EH (cell line): ENCODE measurements around the gene ZNF346.
"Not testable (repeated sequence)": the region's sequence is repeated elsewhere in the genome, so short reads cannot be mapped to it uniquely, and the experiment has no call there.

Experiments
- DNase-seq: peaks from one replicate; pipeline ENCODE4 v3.0.0-alpha.2; 2015; ENCODE audit warnings: low read depth

ZNF346 gene

DNA sequence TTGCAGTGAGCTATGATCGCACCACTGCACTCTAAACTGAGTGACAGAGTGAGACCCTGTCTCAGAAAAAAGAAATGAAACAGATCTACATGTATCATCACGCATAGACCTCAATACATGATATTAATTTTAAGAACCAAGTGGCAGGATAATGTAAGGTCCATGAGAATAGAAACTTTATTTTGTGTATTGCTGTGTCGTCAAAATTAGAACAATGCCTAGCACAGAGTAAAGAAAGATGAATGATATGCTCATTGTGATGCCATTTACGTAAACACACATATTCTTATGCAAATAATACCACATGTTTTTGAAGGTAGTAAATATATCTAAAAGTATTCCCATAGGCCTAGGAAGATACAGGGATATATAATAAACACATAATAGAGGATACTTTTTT, 12.3 kb upstream of the ZNF346 start:
- no peak for DNase-seq

DNA sequence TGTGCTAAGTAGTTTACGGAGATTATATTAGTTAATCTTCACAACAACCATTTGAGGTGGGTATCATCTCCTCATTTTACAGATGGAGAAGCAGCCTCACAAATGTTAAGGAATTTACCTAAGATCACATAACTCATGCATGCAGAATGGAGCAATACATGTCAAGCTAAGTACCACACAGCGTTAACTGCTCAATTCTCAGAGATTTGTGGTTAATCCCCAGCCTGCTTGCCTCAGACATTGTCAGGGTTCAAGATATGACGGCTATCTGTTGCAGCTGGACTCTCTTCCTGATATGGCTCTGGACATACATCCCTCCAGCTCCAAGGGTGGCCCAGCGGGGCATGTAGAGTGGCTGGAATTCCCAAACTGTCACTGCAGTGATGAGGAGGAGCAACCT, 7.3 kb upstream of the ZNF346 start:
- DNase-seq, result no peak

DNA sequence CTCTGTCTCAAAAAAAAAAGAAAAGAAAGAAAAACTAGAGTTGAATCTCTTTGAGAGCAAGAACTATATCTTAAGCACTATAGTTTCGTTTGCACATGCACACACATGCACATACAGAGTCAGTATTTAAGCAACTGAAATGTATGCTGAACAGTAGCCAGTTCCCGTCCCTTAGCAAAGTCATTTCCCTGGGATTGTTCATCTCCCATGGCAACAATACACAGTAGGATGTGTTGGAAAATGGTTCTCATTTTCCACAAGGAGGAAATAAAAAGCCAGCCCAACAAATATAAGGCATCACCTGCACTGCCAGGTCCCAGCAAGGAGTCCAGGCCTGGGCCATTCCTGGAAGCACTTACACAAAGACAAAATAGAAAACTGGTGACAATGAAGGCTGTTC, 4.2 kb upstream of the ZNF346 start:
- no peak for DNase-seq

DNA sequence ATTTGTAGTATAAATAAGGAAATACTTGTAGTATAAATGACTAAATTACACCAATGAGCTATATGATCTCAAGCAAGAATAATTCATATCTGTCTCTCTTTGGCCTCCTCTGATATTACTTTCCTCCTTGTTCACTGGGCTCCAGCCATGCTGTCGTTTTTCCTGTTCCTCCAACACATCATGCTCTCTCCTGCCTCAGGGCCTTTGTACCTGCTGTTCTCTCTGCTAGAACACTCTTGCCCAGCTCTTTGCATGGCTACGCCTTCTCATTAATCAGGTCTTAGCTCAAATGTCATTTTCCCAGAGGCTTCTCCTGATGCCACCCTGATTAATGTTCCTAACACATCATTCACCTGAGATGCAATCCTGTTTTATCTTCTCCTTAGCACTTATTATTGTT, 2.5 kb upstream of the ZNF346 start:
- DNase-seq, result no peak

DNA sequence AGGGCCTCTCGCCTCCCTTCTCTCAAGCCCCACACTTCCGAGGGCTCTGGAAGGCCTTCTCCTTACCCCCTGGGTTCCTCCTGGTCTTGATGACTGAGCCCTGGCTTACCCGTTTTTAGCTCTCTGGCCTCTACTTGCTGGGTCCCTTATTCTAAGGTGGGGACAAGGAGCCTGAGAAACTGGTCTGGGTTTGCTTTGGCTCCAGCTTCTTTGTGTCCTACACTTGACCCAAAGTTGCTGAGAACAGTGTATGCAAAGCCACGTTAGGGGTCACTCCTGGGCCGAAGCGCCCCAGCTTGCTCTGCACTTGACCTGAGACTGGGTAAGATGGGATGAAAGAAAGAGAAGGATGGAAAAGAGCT, 788 bp downstream of the ZNF346 start:
- DNase-seq, result peak; percentile 24

DNA sequence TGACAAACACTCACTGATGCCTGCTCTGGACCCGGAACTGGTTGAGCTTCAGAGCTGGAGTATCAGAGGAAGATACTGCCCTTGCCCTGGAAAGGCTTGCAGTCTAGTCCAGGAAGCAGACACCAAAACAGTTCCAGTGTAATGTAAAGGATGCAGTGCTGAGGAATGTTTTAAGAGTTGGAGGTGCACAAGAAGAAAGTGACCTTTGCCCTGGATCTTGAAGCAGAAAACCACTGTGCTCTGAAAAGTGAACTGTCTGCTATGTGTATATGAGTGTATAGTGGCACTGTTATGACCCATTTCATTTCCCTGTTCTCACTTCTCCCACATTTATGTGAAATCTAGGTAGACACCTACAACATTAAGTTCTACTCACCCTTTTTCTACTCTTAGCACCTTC, 2.1 kb downstream of the ZNF346 start:
- no peak for DNase-seq

DNA sequence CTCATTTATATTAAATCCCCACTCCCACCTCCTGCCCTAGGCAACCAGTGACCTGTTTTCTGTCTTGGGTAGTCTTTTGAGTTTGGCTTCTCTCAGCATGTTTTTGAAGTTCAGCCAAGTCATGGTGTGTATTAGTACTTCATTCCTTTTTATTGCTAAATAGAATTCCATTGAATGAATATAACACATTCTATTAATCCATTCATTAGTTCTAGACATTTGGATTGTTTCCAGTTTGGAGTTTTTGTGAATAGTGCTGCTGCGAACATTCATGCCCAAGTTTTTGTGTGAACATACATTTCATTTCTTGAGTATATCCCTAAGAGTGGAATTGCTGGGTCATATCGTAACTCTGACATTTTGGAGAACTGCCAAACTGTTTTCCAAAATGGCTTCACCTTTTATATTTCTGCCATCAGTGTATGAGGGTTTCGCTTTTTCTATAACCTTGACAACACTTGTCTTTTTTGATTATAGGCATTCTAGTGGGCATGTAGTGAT, 2.7 kb downstream of the ZNF346 start:
- DNase-seq, result peak; percentile 37

DNA sequence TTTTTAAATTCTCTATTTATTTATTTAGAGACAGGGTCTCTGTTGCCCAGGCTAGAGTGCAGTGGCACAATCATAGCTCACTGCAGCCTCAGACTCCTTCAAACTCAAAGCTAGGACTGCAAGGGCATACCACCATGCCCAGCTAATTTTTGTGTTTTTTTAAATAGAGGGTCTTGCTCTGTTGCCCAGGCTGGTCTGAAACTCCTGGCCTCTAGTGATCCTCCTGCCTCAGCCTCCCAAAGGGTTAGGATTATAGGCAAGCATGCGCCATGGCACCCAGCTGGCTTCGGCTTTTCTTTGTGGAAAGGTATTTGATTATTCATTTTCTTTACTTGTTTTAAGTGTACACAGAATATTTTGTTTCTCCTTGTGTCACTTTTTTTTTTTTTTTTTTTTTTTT, 5.2 kb downstream of the ZNF346 start:
- DNase-seq, result no peak

DNA sequence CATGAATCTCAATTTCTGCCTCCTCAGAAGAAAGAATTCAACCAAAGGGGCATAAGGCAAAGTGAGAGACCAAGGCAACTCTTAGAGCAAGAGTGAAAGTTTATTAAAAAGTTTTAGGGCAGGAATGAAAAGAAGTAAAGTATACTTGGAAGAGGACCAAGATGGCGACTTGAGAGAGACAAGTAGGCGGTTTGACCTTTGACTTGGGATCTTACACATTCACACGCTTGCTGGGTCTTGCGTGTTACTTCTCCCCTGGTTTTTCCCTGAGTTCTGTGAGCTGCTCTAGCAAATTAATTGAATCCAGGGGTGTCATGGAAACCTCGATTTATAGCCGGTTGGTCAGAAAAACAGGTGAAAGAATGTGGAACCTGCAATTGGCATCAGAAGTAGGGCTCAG, 7.0 kb downstream of the ZNF346 start:
- no peak for DNase-seq

DNA sequence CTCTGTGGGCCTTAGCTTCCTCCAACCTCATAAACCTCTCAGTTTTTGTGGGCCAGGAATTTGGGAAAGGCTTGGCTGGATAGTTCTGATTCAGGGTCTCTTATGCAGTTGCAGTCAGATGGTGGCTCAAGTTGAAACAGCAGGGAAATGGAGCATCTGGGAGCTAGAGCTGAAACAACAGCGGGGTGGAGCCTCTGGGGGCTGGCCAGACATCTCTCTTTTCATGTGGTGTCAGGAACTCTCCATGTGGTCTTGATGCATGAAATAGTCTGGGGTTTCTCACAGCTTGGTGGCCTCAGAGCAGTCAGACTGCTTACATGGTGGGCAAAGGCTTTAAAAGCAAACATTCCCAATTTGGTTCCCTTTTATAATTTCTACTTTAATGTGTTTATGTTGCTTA, 13.5 kb downstream of the ZNF346 start:
- peak; percentile 21 for DNase-seq

DNA sequence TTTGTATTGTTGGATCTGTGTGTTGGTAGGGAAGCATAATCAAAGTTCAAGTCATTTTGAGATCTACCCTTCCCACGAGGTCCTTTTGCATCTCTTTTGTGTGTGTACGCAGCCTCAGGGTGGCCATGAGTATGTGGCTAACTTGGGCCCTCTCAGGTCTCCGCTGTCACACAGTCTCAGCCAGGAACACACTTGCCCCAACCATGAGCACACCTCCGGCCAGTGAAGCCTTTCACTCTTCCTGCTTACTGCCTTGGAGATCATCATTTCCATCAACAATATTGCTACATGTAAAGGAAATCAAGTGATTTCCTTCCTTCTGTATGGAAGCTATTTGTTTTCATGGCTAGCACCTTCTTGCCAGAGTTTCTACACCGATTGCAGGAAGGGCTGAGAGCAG, 13.9 kb downstream of the ZNF346 start:
- no peak for DNase-seq

DNA sequence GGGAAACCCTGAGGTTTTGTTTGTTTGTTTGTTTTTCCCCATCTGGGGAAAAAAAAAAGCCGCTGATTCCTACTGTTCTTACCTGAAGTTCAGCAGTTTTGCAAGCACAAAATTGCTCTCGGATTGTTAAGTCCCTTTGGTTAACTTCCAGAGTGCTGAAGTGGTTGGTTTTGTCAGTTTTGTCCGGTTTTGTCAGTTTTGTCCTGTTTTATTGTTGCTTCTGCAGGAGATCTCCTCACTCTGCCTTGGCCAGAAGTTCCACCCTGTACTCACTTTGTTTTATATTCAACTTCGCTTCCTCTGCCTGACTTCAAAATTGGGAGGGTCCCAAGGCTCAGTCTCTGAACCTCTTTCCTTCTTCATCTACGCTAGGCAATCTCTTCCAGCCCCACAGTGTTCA, 14.4 kb downstream of the ZNF346 start:
- no peak for DNase-seq

DNA sequence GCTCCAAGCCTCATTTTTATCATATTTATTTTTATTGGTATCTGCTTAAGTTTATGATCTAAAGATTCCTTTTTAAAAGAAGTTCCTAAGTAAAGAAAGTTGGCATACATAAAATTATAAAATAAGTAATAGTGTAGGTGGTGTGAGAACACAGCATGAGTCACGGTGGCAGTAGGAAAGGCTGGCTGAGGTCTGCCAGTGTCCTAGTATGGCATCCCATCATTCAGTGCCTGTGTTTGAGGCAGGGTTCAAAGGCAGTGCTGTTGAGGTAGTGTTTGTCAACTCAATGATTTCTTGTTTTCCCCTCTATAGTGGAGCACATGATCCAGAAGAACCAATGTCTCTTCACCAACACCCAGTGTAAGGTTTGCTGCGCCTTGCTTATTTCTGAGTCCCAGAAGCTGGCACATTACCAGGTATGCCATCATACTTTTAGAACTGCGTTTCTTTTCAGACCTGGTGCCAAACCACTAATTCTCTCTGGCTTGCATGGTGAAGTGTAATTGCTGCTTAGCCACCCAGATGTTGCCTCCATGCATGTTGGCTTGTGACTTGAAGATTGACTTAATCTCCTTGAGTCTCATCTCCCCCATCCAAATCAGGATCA, 18.4 kb downstream of the ZNF346 start:
- peak; percentile 52 for DNase-seq

DNA sequence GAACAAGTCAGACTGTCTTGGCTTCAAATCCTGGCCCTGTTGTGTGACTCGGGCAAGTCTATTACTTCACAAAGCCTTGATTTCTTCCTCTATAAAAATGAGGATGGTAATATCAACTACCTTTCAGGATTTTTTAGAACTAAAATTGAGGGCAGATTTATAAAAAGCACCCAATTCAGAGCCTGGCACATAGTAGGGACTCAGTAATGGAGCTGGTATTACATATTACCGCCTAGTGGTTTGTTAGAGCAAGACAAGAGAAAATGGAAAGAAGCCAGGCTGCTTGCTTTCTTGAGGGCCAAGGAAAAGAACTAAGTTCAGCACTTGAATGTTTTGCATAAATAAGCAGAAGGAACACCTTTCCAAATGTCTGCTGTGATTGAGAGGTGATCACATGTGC, 19.4 kb downstream of the ZNF346 start:
- DNase-seq, result no peak

DNA sequence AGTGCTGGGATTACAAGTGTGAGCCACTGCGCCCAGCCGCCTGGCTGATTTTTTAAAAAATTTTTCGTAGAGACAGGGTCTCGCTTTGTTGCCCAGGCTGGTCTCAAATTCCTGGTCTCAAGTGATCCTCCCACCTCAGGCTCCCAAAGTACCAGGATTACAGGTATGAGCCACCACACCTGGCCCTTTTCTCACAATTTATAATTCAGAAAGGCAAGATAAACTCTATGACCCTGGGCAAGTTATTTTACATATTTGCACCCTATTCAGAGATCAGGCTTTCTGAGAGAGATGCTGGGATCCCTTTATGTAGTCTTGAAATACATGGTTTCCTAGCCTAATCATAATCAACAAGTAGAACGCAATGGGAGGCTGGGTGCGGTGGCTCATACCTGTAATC, 20.6 kb downstream of the ZNF346 start:
- no peak for DNase-seq

DNA sequence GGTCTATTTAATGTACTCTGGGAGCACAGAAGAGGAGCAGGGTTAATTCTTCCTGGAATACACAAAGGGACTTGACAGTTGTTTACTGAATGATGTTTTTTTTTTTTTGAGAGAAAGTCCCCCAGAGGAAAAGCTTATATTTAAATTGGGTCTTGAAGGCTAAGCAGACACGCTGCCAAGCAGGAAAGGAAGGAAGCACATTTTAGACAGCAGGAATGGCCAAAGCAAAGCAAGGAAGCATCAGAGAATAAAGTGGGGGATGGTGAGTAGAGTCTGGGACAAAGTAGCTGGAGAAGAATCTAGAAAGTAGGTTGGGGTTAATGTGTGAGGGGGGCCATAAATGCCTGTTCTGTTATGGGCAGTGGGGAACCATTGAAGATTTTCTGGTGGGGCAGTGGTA, 21.5 kb downstream of the ZNF346 start:
- no peak for DNase-seq

DNA sequence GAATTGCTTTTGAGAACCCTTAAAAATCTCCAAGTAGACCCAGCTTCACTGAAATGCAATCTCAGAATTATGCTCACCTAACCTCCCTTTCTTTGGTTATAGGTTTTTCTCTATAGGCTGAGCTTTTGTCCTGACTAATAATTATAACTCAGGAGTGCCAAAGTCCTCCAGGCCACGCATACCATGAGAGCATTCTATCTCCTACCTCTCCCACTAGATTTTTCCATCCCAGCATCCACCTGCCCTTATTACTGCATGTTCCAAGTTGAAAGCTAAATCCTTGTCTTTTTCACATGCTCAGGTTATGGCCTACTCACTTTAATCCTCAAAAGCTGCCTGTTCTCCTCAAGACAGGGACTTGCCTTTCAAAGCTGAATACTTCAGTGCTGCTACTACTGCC, 22.1 kb downstream of the ZNF346 start:
- DNase-seq, result no peak

DNA sequence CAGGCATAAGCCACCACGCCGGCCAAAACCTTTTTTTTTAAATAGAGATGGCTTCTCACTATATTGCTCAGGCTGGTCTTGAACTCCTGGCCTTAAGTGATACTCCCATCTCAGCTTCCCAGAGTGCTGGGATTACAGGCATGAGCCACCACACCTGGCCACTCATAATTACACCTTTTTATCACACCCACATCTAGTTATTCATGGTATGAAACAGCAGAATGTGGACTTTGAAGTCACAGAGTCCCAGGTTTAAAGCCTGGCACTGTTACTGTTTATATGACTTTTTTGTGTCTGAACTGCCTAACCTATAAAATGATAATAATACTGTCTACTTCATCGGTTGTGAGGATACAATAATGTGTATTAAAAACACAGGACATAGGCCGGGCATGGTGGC, 23.1 kb downstream of the ZNF346 start:
- no peak for DNase-seq

DNA sequence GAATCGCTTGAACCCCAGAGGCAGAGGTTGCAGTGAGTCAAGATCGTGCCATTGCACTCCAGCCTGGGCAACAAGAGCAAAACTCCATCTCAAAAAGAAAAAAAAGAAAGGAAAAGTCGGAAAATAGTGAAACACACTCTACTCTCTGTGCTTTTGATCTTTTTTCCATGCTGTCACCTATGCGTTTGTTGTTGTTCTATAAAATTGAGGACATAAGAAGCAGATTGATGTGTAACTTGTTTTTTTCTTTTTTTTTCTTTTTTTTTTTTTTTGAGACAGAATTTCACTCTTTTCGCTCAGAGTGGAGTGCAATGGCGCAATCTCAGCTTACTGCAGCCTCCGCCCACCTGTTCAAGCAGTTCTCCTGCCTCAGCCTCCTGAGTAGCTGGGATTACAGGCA, 26.0 kb downstream of the ZNF346 start:
- not testable (repeated sequence) for DNase-seq

DNA sequence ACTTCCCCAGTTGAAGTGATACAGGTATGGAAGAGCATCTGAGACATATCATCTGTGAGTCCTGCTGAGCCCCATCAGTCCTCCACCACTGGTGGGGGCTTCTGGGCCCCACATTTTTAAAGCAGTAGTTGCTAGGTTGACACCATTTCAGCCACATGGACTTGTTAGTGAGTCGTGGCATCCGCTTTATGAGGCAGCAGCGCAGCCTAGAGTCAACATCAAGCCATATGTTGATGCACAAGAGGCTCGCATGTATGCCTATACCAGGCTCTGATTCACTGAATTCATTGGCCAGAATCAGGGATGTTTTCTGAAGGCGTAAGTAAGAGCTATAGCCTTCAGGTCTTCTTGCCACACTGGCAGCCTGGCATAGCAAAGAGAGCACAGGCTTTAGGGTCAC, 26.8 kb downstream of the ZNF346 start:
- no peak for DNase-seq

DNA sequence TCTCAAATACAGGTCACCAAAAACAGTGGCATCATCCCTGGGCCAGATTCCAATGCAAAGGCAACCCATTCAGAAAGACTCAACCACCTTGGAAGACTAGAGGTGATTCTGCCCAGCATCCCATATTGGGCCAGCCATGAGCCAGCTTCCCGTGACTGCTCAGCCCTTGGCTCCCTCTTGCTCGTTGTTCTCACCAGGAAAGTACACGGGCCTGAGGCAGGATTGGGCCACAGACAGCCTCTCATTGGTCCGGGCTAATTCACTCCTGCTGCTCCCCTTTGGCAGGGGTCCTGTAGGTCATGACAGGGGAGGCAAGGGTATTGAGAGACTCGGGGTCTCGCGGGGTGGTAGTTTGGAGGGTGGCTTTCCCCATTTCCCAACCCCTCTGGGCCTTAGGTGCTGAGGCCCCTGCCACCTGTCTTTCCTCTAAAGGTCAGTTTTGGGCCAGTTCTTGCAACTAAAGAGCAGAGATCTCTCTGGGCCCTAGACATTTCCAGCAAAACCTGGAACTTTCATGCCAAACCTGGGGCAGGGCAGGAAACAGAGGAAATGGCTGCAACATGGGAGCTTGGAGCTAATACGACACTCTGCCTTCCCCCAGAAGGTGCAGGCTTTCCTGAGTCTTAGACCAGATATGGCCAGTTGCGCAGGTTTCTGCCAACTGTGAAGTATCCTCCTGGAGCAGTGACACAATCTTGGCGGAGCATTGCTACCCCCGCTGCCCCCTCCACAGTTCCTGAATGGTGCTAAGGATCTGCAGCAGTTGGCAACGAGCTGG, 42.2 kb downstream of the ZNF346 start:
- DNase-seq, result no peak

DNA sequence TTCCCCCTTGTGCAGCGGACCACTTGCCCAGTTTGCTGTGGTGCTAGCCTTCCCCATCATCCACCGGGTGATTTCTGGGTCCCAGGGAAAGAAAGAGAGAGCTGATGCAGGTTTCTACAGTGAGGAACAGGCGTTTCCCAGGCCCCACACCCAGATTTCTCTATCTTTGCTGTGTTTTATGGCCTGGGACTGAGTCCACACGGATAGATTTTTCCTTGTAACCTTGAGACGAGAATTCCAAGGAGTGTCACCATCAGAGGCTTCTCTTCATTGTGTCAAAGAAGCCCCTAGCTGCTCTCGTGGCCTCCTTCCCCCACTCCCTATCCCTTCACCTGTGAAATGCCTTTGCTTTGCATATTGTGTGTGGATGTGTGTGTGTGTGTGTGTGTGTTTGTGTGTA, 43.0 kb downstream of the ZNF346 start:
- no peak for DNase-seq

DNA sequence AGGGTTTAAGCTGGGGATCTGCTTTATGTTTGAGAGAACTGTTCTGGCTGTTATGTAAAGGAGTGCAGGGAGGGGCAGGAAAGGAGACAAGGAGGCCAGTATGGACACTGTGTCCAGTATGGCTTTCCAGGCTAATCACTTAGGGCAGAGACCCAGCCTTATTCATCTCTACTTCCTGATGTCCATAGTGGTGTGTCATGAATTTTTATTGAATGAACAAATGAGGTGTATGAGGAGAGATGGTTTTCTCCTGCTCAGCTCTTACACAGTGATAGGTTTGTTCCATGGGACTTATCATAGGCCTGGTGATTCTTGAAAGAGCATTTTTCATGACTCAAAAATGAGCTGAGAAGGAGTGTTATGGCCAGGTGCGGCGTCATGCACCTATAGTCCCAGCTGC, 43.7 kb downstream of the ZNF346 start:
- peak; percentile 19 for DNase-seq

DNA sequence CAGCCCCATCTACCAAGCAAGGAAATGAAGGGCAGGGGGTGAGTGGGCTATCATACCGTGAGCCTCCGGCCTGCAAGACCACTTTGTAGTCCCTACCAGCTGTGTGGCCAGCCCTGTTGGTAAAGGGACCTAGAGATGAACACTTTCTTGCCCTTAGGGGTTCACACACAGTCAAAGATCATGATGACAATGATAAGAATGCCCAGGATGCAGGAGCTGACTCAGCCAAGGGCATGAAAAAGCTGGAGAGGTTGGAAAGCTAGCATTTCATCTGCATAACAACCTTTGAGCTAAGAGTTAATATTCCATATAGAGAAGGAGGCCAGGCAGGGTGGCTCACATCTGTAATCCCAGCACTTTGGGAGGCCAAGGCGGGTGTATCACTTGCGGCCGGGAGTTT, 45.0 kb downstream of the ZNF346 start:
- peak; percentile 63 for DNase-seq
